ENCODE data around the gene KLRF1.

The KLRF1 gene, protein sequence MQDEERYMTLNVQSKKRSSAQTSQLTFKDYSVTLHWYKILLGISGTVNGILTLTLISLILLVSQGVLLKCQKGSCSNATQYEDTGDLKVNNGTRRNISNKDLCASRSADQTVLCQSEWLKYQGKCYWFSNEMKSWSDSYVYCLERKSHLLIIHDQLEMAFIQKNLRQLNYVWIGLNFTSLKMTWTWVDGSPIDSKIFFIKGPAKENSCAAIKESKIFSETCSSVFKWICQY

DNA sequence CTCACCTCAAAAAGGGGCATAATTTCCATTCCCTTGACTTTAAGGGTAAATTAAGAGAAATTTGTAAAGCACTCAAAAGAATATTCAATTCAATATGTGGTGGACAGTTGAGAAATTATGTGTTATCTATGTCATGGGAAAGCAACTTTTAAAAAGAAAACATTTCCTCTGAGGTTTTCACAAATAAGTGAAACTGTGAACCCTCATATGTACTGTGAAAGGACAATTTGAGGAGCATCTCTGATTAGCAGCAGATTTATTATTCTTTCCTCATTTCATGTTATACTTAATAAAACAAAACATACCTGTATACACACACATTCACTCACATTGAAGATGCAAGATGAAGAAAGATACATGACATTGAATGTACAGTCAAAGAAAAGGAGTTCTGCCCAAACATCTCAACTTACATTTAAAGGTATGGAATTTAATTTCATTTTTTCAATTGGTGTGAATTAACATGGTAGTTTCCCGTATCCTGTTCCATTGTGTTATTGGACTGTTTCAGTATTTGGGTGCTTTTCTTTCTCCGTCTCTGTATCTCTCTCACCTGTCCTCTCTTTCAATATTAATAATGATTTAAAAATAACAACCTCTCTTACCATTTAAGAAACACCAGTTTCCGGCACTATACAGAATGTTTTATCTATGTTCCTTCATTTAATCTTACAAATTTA is at the start of gene KLRF1:
Gene KLRF1, plus strand, starts transcription at position 273 of the 680 bp plus-strand sequence. Its CDS starts 64 bp downstream, at position 337.
- DNase-seq: no peak

DNA sequence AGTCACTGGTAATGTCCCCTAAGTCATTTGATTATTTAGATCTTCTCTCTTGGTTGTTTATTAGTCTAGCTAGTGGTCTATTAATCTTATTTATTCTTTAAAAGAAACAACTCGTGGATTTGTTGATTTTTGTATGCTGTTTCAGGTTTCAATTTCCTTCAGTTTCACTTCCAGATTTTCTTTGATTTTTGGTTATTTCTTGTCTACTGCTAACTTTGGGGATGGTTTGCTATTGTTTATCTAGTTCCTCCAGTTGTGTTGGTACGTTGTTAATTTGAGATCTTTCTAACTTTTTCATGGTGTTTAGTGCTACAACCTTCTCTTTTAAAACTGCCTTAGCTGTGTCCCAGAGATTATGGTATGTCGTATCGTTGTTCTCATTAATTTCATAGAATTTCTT is 48.1 kb upstream of the KLRF1 start:
- no peak for DNase-seq

DNA sequence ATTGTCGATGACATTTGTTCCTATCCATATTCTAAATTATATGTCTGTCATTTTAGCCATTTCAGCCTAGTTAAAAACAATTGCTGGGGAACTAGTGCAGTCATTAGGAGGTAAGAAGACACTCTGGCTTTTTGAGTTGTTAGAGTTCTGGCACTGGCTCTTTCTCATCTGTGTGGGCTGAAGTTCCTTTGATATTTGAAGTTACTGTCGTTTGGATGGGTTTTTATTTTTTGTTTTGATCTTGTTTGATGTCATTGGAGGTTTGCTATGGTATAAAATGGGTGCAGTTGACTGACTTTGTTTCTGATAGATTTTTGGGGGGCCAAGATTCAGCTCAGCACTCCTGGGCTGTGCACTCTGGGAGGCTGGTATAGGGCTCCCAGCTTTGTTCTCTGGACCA is 45.9 kb upstream of the KLRF1 start:
- DNase-seq: no peak

DNA sequence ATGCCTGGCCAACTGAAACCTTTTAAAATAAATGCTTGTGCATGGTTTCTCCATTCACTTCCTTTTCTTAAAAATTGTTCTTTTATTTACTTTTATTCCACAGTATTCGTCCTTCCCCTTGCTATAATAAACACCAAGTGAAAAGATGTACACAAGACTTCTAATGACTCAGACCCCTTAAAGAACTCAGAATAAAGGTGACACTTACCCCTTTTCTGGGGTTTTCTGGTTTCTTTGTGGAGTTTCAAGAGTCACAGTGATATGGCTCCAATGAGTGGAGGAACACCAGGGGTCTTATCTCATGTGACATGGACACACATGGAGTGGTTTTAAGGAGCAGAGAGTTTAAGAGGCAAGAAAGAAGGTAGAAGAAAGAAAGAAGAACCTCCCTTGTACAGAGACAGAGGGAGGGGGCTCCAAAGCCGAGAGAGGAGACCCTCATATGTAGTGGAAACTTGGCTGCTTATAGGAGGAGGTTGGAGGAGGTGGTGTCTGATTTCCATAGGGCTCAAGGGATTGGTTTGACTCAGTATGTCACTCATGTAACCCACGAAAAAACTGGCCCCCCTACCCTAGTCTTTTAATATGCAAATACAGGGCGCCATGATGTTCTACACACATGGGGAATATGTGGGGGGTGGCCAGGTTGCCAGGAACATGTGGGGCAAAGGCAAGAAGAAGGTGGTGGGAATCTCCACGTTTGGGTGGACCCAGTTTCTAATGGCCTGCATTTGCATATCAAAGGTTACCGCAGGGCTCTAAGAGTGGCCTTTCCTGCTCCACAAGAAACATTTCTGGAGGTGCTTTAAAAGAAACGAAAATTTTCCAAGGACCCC is 44.5 kb upstream of the KLRF1 start:
- no peak for DNase-seq

DNA sequence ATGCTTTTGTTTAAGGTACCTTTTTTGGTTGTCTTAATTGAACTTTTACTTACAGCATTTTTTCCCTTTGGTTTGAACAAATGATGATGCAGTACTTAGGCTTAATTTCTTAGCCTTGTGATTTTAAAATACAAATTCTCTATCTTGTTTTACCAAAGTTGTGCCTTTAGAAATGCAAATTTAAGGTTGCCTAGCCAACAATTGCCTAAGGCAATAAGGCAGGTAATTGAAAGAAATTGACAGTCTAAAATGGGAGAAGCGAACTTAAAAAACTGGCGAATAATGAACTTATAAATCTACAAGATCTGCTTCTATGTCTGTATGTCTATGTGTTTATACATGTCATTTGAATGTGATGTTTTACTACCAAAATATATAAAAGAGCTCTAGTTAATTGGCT is 43.0 kb upstream of the KLRF1 start:
- DNase-seq: no peak

DNA sequence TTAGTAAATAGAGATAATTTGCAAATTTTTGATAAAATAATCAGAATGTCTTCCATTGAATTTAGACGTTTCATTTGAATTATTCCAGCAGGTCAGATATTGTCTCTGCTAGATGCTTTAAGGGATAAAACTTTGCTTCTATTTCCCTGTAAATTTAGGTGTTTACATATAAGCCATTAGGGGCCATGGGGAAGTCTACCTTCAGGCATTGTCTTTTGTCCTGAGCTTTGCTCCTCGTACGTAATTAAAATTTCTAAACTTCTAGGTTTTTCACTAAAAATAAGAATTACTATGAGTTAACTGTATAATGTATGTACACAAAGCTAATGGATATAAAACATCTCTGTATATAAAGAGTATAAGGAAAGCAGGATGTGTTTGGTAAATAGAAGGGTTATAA is 42.5 kb upstream of the KLRF1 start:
- no peak for DNase-seq

DNA sequence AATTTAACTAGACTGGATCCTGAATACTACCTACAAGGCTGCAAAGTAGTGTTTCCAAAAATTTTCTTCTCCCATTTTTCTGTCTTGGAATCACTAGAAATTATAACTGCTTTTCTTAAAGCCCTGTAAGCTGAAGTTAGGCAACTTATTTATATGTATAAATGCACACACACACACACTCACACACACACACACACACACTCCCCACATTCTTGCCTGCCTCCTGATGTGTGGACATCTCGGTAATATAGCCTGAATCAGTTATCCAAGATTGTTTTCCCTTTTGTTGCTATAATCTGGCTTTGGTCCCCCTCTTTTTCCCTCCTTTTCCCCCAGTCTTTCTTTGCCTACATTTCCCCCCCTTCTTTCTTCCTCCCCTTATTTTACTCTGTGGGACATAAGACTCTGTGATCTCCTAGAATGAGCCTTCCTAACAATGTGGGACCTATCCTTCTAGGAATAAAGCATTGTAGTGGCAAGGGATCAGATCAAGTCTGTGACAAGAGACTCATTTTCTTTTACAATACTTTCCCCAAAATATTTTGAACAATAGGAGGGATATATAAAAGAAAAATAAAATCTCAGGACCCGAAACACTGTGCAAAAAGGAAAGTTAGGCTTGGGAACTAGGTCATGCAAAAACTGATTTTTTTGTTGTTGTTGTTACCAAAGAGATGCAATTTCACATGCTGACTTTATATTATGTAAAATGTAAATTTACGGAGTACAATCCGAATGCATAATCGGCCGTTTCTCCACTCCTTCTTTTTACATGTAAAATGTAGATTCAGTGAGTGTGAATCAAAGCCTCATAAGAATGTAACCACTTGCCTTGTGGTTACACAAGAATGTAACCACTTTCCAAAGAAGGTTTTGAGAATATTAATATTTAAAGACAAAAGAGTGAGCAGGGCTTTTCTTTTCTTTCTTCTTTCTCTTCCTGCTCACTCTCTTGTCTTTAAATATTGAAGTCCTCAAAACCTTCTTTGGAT is 40.3 kb upstream of the KLRF1 start:
- no peak for DNase-seq

DNA sequence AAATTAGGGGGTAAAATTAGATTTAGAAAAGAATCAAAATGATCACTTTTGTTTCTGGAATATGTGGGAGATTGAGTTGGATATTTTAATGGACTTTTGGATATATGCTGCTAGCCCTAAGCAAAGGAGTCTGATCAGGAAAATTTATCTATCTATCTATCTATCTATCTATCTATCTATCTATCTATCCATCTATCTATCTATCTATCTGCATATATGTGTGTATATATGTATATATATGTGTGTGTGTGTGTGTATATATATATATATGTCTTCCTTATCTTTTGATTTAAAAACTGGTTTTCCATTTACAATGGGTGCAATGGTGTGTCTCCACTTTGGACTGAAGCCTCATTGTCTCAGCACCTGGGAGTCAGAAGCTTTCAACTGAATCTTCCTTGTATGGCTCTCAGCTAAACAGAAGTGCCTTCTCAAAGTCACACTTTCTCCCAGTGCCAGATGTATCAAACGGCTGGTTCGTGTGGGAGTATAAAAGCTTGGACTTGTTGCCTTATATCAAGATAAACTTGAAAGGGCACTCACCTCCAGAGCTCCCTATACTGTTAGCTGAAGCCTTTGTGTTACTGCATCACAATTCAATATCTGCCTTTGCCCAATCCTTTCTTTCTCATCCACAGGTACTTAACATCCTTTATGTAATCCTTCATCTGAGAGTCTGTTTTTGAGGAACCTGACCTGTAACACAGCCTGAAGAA is 34.9 kb upstream of the KLRF1 start:
- DNase-seq: no peak

DNA sequence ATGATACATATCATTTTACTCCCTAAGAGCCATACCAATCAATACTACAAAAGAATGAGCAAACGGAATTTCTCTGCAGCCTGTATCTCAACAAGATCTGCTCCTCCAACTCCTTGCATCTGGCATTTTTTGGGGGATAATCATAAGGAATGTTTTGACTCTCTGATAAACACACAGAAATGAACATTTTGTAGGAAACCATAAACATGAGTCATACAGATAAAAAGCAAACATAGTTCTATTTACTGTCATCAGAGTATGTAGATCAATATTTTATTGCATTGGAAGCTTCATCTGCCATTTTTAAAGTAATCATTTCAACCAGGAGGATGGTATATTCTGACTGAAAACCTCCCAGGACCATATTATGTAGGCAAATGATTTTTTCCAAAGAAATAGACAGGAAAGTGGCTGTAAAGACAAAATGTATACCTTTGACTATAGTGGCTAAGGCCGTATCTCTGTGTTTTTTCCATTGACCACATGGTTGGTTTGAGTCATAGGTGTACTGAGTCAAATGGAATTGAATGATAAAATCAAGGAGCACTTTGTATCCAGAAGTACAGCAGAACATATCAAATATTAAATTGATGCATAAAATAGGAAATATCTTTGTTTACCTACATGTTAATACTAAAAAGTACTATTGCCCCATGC is 34.2 kb upstream of the KLRF1 start:
- DNase-seq: no peak

DNA sequence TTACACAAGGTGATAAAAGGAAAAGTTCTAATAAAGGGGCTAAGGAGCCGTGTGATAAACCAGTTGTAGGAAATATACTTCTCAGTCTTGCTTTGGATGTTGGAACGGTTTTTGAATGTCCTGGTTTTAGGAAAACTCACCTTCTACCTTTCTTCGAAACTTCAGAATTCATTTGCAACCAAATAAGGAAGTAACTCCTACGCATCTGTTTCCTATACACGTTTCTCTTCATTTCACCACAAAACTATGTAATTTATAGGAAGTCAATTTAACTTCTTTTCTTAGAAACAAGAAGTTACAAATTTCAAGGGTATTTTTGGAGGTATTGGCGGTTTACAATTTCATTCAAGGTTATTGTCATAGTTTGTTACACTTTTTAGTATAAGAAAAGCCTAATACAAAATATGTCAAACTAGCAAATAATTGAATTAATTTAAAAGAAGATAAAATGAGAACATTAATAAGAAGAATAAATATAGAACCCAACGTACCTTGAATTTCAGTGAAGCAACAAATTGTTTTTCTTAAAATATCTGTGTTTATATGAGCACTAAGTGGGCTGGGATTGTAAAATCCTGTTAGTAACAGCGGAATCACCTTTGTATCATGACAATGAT is 33.4 kb upstream of the KLRF1 start:
- DNase-seq: no peak

DNA sequence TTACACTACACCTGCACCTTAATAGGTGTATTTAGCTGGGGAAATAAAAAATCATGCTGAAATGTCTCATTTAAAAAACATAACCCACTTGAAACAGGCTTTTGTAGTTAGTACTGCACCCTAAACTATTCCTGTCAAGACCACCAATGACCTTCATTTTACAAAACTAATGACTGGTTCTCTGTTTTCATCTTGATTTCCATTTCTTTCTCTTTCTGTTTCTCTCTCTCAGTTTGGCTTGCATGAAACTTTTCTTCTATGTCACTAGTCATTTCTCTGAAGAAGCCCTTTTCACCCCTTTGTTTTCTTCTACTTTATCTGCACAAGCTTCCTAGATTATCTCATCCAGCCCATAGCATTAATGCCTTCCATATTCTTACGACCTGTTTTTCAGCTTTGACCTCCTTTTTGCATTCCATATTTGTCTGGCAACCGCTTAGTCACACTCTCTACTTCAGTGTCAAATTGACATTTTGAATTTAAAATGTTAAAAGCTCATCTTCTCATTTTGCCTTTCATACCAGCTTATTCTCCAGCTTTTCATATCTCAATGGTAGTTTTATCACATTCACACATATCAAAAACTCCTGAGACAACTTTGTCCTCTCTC is 32.7 kb upstream of the KLRF1 start:
- no peak for DNase-seq

DNA sequence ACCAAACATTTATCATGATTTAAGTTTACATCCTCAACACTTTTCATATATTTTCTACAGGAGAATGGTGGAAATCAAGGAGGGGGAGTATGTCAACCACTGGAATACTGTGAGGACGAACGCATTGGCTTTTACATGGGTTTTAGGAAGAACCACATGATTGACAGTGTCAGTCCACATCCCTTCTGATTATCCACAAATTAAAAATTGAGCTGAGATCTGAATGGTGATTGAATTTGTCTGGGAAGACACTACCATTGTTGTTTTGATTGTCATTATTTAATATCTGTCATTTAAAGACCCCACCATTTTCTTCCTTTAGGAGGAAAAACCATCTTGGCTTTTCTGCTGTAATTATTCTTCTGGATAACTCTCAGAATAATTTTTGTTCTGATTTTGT is 31.3 kb upstream of the KLRF1 start:
- DNase-seq: no peak

DNA sequence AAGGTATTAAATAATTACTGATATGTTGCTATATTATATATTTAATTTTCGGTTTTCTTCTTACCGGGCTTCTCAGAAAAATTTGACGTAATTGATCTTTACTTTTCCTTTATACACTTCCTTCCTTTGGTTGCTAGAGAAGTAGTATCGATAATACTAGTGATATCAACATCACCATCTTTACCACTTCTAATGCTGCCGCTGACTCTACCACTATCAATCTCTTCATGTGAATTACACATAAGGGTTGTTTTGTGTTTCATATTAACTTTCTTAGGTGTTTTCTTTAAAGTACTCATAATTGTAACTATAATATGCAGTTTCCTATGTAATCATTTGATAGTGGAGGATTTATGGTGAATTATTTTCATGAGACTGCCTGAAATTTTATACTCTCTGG is 30.9 kb upstream of the KLRF1 start:
- DNase-seq: no peak

DNA sequence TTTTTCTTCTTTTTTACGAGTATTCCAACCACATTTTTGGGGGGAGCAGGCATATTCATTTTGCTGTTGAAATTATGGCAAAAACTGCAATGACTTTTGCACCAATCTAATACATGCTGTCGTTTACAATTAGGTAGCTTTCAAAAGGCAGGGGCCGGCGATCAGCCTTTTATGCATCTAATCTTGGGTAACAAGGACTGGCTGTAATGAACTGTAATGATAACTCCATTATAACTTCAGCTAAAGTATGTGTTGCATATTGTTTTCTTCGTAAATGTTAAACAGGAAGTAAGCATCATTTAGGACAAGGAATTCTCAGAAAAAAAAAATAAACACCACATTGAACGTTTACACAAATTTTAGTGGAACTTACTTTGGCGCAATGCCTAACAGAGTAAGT is 30.3 kb upstream of the KLRF1 start:
- no peak for DNase-seq

DNA sequence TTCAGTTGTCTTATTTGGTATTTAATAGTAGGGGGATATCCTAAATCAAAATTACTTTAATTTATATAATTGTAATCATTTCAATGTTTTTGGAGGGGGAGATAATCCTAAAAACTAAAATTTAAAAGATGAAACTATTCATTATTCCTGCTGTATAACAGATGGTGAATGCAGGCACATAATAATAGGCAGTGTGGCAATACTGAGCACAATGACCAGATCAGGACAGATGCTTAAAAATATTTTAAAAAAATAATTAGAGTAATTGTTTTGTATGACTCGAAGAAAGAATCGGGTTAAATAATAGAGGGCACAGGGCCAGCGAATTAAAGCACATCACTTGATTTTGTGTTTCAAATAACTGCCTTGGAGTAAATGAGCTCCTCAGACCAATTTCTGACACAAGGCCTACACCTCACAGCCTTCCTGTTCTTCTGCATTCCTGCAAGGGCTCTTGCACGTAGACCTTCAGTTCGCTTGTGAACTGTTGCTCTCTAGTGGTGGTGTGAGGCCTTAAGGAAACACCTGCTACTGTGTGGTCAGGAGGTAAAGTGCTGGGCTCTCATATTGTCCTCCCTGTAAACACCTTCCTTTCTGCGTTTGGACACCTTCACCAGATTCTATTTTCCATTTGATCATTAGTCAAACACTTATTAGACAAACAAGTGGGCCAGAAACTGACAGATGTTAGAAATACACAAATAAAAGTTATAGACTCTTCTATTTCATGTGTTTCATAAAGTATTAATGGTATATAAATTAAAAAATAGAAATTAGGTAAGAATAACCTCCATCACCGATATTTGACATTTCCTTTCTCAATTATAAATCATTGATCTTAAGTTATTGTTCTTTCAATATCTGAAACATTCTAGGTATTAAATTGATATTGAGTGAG is 29.3 kb upstream of the KLRF1 start:
- peak; percentile 22 for DNase-seq

DNA sequence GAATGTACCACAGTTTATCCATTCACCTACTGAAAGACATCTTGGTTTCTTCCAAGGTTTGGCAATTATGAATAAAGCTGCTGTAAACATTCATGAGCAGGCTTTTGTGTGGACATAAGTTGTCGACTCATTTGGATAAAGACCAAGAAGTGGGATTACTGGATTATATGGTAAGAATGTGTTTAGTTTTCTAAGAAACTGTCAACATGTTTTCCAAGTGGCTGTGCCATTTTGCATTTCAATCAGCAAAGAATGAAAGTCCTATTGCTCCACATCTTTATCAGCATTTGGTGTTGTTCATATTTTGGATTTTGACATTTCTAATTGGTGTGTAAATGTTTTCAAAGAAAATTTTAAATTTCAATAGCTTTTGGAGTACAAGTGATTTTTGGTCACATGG is 27.3 kb upstream of the KLRF1 start:
- no peak for DNase-seq

DNA sequence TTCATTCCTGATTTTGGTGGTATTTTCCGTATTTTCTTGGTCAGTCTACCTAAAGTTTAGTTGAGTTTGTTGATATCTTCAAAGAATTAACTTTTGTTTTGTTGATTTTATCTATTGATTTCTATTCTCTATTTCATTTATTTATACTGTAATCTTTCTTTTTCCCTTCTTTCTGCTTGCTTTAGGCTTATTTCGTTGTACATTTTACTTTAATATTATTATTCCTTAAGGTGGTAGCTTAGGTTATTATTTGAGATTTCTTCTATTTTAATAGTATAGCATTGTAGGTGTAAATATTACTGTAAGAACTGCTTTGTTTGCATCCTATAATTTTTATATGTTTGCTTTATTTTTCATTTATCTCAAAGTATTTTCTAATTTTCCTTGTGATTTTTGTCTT is 21.4 kb upstream of the KLRF1 start:
- DNase-seq: no peak

DNA sequence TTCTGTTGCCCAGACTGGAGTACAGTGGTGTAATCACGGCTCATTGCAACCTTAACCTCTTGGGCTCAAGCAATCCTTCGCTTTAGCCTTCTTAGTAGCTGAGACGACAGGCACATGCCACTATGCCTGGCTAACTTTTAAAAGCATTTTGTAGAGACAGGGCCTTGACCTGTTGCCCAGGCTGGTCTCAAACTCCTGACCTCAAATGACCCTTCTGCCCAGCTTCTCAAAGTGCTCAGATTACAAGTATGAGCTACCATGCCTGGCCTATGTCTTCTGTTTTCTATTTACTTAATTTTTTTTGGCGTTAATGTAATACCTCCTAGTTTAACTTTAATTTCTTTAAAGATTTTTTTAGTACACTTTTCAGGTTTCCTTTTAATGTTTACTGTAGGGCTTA is 20.6 kb upstream of the KLRF1 start:
- DNase-seq: no peak

DNA sequence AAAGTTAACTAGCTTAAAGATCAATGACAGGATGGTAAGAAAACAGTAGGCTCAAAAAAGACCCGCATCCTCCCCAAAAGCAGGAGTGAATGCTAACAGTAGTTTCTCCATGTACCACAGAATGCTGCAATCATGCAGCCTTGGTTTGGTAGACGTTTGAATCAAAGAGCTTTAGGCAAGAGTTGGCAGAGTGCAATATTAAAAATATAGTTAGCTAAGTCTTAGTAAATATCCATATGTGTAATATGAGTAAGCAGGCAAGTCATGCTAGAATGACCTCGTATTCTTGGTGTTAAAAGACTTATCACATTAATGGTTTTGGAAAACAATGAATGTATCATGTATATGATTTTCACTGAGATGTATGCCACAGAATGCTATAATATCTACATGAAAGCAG is 18.8 kb upstream of the KLRF1 start:
- no peak for DNase-seq

DNA sequence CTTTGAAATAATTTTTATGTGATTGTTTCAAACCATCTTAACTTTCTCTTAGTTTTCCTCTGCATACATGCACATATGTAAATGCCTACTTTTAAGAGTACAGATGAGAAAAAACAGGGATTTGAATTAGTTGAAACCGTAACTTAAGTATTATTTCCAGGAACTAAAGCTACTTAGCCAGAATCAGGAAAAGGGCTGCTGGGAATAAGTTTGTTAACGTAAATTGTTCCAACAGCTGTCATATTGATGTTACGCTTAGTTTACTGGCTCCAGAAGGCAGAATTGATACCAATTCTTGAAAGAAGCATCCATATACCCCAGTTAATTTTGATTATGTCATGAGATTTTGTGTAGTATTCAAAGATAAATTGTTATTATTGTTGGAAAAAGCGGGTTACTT is 17.9 kb upstream of the KLRF1 start:
- DNase-seq: no peak

All from NCI-H1417 treated with DMSO at 0.1 percent for 48 hours (cell line).